ENCODE results near the gene ODAD3. TPM values are rescaled to one million over a fixed set of nuclear protein-coding genes. Genes with fewer than 3 reads are reported as not detected.
"Not testable (repeated sequence)": the region's sequence is repeated elsewhere in the genome, so short reads cannot be mapped to it uniquely, and the experiment has no call there.

ODAD3 gene
- total RNA-seq, 4 donors from 2014 or later = 0.48 to 4.4 TPM; not detected in 2

DNA sequence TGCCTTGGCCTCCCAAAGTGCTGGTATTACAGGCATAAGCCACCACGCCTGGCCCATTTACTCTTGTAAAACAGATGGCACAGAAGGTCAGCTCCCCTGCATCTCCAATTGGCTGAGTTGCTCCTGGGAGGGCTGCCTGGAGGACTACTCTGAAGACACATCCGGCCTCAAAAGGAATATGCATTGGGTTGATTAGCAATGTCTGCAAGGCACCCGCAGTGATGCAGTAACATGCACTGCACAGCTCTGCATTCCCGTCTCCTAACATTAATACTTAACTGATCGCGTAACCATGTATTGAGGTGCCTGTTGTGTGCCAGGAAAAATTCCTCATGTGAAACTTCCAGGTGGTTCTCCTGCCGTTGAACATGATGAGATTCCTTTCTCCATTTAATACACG is 40.9 kb upstream of the ODAD3 start:
- TF ChIP-seq, protein P1, sequence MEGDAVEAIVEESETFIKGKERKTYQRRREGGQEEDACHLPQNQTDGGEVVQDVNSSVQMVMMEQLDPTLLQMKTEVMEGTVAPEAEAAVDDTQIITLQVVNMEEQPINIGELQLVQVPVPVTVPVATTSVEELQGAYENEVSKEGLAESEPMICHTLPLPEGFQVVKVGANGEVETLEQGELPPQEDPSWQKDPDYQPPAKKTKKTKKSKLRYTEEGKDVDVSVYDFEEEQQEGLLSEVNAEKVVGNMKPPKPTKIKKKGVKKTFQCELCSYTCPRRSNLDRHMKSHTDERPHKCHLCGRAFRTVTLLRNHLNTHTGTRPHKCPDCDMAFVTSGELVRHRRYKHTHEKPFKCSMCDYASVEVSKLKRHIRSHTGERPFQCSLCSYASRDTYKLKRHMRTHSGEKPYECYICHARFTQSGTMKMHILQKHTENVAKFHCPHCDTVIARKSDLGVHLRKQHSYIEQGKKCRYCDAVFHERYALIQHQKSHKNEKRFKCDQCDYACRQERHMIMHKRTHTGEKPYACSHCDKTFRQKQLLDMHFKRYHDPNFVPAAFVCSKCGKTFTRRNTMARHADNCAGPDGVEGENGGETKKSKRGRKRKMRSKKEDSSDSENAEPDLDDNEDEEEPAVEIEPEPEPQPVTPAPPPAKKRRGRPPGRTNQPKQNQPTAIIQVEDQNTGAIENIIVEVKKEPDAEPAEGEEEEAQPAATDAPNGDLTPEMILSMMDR (IDR thresholded peaks at IDR 0.05) = no peak
- no peak for TF ChIP-seq POLR2A (IDR thresholded peaks at IDR 0.05)

DNA sequence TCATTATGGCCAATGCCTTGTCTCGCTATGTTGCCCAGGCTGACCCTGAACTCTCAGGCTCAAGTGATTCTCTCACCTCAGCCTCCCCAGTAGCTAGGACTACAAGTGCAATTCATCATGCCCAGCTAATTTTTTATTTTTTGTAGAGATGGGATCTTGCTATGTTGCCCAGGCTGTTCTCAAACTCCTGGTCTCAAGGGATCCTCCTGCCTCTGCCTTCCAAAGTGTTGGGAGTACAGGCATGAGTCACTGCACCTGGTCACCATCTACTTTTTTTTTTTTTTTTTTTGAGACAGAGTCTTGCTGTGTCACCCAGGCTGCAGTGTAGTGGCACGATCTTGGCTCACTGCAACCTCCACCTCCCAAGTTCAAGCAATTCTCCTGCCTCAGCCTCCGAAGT is 40.4 kb upstream of the ODAD3 start:
- peaks cover 5 to 10% of the 10 kb centered on the region in 2 donors for H3K27me3 ChIP-seq
- peaks cover 0 to 11% of the 10 kb centered on the region in 2 donors for H3K4me1 ChIP-seq
- intact Hi-C loops (cut with DNase I; ENCODE audit: low total_unique reads); H3K27ac ChIP-seq; H3K9me3 ChIP-seq; H3K4me3 ChIP-seq; H3K36me3 ChIP-seq; DNase-seq: not testable (repeated sequence)

More for the DNA sequence above, 40.9 kb upstream of the ODAD3 start:
- H3K36me3 ChIP-seq = no peaks in the 10 kb centered on the region
- H3K27ac ChIP-seq = no peak overlapping the region
- H3K27me3 ChIP-seq = peaks cover 7 to 16% of the 10 kb centered on the region in 2 donors
- peaks cover 0 to 15% of the 10 kb centered on the region in 2 donors for H3K4me1 ChIP-seq
- intact Hi-C loops (cut with DNase I; ENCODE audit: low total_unique reads) = no loop called here
- H3K9me3 ChIP-seq = no peaks in the 10 kb centered on the region
- H3K4me3 ChIP-seq = no peak overlapping the region
- no peak for DNase-seq

DNA sequence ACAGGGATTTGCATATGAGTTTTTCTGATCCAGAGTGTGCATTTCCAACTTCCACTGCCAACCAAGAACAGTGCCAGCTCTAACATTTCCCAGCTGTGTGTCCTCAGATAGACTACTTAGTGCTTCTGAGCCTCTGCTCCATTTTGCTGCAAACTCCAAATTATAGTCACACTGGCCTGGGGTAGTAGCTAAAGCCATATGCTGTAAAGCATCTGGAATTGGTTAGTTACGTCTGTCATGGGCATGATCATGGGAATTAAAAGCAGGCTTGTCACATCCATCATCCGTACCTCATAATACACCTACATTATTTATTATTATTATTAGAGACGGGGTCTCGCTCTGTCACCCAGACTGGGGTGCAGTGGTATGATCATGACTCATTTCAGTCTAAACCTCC is 38.8 kb upstream of the ODAD3 start:
- Histone ChIP-seq H3K4me1 (no peaks in the 10 kb centered on the region), H3K9me3 (no peaks in the 10 kb centered on the region), H3K4me3 (no peak overlapping the region), H3K36me3 (no peaks in the 10 kb centered on the region), H3K27me3 (no peaks in the 10 kb centered on the region), H3K27ac (no peak overlapping the region)
- TF ChIP-seq POLR2A (IDR thresholded peaks at IDR 0.05) = no peak
- TF ChIP-seq, protein P1 (IDR thresholded peaks at IDR 0.05) = no peak
- intact Hi-C loops (cut with DNase I; ENCODE audit: low total_unique reads) = no loop called here
- no peak for DNase-seq

DNA sequence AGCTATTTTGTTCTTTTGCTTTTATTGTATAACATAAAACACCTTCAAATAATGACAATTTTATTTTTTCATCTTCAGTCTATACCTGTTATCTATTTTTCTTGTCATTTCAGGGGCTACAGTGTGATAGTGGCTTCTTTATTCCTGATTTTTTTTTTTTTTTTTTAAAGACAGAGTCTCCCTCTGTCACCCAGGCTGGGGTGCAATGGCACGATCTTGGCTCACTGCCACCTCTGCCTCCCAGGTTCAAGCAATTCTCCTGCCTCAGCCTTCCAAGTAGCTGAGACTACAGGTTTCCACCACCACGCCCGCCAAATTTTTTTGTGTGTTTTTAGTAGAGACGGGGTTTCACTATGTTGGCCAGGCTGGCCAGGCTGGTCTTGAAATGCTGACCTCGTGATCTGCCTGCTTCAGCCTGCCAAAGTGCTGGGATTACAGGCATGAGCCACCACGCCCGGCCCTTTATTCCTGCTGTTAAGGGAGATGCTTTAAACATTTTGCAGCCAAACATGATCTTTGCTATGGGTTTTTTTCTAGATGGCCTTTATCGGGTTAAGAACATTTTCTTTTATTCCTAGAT is 33.4 kb upstream of the ODAD3 start:
- H3K9me3 ChIP-seq; DNase-seq; H3K4me1 ChIP-seq; H3K4me3 ChIP-seq; H3K27me3 ChIP-seq; H3K27ac ChIP-seq; H3K36me3 ChIP-seq; intact Hi-C loops (cut with DNase I; ENCODE audit: low total_unique reads): not testable (repeated sequence)

DNA sequence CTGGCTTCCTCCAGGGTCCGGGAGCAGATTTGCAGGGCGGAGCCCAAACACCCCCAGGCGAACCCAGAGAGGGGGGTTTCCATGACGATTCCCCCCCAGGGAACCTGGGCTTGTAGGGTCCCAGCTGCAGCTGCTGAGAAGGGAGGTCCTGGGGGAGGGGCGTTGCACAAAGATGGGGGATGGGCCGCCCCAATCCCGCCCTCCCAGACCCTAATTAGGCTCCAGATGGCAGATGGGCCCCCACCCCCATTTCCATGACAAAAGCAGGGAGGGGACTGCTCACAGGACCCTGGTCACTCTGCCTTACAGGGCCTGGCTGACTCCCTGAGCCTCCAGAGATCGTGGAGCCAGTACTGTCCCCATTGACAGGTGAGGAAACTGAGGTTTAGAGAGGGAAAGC is 30.7 kb upstream of the ODAD3 start:
- Histone ChIP-seq H3K4me3 (no peak overlapping the region), H3K4me1 (no peaks in the 10 kb centered on the region), H3K27me3 (no peaks in the 10 kb centered on the region), H3K36me3 (no peaks in the 10 kb centered on the region), H3K27ac (no peak overlapping the region), H3K9me3 (no peaks in the 10 kb centered on the region)
- no peak for DNase-seq
- intact Hi-C loops (cut with DNase I; ENCODE audit: low total_unique reads) = no loop called here
- TF ChIP-seq POLR2A (IDR thresholded peaks at IDR 0.05) = no peak
- TF ChIP-seq, protein P1 (IDR thresholded peaks at IDR 0.05) = no peak

DNA sequence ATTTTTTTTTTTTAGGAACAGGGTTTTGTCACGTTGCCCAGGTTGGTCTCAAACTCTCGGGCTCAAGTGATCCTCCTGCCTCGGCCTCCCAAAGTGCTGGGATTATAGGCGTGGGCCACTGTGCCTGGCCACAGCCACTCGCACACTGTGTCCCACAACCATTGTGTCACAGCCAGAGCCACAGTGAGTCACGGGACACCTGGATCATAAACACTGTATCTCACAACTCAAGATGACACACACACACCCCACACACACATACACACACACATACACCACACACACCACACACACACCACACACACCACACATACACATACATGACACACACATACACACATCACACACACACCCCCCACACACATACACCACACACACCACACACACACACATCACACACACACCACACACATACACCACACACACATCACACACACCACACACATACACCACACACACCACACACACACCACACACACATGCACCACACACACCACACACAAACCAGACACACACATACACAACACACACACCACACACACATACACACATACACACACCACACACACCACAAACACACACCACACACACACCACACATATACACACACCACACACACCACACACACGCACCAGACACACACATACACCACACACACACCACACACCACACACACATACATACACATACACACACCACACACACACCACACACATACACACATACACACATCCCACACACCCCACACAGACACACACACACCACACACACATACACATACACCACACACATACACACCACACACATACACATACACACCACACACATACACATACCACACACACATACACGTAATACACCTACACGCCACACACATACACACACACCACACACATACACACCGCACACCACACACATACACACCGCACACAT is 29.7 kb upstream of the ODAD3 start:
- TF ChIP-seq, protein P1 (IDR thresholded peaks at IDR 0.05) = no peak

More for the DNA sequence above, 29.7 kb upstream of the ODAD3 start:
- H3K36me3 ChIP-seq = no peaks in the 10 kb centered on the region
- no peaks in the 10 kb centered on the region for H3K9me3 ChIP-seq
- no peak for DNase-seq
- no peak overlapping the region for H3K4me3 ChIP-seq
- intact Hi-C loops (cut with DNase I; ENCODE audit: low total_unique reads) = no loop called here
- H3K4me1 ChIP-seq = no peaks in the 10 kb centered on the region
- no peak overlapping the region for H3K27ac ChIP-seq
- no peaks in the 10 kb centered on the region for H3K27me3 ChIP-seq
